HG03196 (cell line): ENCODE results near the gene KRTAP29-1.

ENCODE experiments used
- ATAC-seq: cut with Tn5 transposase; IDR thresholded peaks from one replicate; pipeline ENCODE4 v1.9.1; 2021; ENCODE audit not compliant: unreplicated experiment

The KRTAP29-1 gene

GRCh38 chr17:41329279-41329948 is 26.8 kb upstream of the KRTAP29-1 start:
- ATAC-seq, result no peak

DNA sequence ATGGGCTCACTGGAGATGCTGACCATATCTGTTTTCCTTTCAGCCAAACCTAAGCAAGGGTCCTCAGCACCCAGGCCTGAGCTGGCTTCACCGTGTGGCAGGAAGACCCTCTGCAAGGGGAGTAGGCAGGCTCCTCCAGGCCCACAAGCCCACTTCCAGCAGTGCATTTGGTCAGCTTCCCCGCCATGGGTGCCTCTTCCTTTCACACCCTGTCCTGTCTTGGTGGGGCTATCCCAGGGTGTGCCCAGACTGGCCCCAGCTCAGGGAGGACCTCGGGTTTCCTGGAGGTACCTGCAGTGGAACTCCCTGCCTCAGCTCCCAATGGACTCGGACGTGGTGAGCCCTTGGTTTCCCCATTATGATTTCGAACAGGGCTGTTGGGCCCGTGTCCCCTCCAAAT is 25.6 kb upstream of the KRTAP29-1 start:
- no peak for ATAC-seq

DNA sequence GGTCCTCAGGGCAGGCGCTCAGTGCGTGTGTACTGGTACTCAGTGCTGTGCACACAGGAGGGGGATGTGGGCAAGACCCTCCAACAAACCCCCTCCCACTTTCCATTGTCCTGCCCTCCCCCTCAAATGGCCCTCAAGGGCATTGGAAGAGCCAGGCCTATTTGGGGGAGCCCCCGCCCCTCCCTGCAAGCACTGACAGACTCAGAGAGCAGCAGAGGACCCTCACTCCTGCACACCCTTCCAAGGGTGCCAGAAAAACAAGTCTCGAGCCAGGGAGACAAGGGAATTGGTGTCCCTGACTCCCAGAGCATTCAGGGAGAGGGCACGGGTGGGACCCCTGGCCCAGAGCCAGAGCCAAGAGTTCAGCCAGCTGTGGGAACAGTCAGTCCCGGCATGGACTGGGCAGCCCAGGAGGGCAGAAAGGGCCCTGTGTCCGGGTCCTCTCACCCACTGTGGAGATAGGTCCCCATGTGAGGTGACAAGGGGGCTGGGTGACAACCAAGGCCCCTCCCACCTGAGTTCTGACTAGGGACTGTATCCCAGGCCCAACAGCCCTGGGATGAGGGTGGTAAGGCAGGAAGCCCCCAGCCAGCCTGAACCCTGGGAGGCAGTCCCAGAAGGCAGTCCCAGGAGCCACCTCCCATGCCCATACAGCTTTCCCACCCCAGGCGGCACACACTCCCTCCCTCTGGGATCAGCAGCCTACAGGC is 24.9 kb upstream of the KRTAP29-1 start:
- no peak for ATAC-seq

DNA sequence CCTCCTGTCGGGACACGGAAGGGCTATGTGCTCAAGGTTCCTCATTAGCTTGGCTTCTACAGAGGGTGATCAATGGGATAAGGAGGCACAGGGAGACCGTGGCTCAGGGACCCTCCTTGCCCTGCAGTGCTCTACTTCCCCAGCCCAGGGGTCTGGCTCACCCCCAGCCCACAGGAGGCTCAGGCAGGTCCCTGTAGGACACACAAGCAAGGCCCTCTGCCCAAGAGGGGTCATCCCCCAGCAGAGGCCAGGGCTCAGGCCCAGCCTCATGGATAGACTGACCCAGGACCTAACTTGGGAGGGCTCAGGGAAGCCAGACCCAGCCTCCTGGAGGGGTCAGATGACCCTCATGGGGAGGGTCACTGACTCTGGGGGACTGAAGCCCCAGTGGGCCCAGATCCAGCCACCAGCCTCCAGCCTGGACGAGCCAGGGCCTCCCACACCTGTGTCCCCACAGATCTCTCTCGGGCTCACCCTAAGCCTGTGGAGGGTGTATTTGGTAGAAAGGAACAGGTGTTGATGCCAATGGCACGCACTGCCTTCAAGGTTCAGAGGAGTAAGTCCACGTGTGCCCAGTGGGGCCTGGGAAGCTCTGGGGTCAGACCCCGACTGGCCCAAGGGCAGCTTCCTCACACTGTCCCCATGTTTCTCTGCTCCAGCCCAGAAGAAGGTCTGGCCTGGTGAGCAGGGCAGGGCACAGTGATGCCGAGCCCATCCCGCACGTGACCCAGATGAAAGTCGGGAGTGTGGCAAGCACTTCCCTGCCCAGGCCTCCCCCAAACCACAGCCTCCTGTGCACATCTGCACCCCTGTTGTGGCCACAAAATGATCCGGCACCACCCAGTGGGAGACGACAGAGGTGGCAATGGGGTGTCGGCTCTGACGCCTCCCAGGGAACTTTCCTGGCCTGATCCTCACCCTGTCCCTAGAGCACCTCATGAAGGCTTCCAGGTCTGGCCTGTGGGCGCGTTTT is 23.8 kb upstream of the KRTAP29-1 start:
- ATAC-seq, result no peak

GRCh38 chr17:41325611-41326010 is 23.0 kb upstream of the KRTAP29-1 start:
- ATAC-seq, result no peak

GRCh38 chr17:41325126-41325525 is 22.5 kb upstream of the KRTAP29-1 start:
- no peak for ATAC-seq

GRCh38 chr17:41324180-41325075 is 21.8 kb upstream of the KRTAP29-1 start:
- no peak for ATAC-seq

GRCh38 chr17:41322903-41323895 is 20.5 kb upstream of the KRTAP29-1 start:
- no peak for ATAC-seq

GRCh38 chr17:41322094-41322902 is 19.6 kb upstream of the KRTAP29-1 start:
- ATAC-seq, result no peak

DNA sequence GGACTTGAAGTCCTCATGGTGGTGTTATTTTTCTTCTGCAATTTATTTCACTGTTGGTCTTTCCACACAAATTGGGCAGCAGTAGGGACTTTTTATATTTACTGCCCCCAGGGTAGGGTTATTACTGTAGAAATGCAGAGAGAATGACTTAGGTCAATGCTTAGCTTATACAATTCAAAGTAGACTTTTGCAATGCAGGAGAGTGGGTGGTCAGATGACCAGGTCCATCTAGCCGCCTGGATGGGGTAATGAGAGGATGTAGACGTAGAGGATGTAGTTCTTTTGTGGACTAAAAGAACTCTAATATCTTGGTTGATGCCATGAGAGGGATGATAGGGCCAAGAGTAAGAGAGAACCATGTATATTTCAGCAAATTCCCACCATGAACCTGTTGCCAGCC is 15.6 kb upstream of the KRTAP29-1 start:
- no peak for ATAC-seq

DNA sequence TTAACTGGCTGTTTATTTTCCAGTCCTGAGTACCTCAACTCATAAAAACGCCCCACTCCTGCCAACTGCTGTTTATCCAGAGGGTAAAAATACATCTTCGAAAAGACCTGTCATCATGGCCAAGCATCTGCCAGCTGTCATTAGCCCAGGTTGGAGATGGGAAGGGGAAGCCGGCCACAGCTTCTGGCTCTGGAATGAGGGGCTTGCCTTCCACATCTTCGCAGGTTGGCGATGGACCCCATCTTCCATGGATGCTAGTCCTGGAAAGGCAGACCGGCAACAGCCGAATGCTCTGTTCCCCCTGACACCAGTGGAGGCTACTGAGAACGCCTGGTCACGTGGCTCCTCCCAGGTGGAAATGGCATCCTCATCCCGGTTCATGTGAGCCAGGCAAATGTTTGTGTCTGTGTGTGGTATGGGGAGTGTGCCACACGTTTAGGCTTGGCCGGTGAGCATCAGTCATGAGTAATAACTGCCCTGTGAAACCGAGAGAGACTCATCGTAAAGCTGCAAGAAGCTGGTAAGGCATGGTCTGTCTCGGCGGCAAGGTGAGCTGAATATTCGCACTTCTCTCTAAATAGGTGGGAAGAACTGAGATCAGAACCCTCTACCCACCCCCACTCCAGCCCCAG is 13.3 kb upstream of the KRTAP29-1 start:
- no peak for ATAC-seq

- ATAC-seq, result no peak
Measured at GRCh38 chr17:41315204-41315794, 12.6 kb upstream of the KRTAP29-1 start, which contains the start of gene KRTAP17-1. TSS of gene KRTAP17-1 (minus strand) at chr17:41315710. CDS start at chr17:41315650, 60 bp downstream.

DNA sequence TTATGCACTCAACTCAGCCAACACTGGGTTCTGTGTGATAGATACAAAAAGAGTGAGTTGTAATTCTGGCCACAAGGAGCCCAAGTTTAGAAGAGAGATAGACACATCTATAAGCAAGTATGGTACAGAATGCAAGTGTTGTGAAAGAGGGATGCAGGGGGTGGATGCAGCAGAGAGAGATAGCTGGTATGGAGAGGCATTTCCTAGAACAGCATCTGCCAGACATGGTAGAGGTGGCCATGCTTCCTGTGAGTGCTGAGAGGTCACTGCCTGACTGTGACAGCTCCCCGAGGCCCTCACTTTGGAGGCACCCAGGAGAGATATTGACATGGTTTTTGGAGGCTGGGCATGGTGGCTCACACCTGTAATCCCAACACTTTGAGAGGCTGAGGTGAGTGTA is 8.5 kb upstream of the KRTAP29-1 start:
- no peak for ATAC-seq

DNA sequence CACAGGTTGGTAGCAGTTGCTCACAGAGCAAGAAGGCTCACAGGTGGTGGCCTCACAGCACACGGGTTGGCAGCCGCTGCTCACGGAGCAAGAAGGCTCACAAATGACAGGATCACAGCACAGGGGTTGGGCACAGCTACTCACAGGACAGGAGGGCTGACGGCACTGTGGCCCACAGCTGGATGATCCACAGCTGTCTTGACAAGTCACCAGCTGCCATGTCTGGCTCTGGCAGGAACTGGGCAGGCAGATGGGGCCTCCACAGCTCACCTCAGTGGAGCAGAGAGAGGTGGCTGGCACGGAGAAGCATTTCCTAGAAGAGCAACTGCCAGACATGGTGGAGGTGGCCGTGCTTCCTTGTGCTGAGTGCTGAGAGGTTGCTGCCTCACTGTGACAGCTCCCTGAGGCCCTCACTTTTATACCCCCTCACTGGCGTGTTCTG is 6.3 kb upstream of the KRTAP29-1 start, which contains the start of gene KRTAP16-1:
KRTAP16-1 (minus strand) TSS at position 392 of the 442 bp plus-strand sequence; CDS start at position 336, 56 bp downstream.
- peak; percentile 26 for ATAC-seq

DNA sequence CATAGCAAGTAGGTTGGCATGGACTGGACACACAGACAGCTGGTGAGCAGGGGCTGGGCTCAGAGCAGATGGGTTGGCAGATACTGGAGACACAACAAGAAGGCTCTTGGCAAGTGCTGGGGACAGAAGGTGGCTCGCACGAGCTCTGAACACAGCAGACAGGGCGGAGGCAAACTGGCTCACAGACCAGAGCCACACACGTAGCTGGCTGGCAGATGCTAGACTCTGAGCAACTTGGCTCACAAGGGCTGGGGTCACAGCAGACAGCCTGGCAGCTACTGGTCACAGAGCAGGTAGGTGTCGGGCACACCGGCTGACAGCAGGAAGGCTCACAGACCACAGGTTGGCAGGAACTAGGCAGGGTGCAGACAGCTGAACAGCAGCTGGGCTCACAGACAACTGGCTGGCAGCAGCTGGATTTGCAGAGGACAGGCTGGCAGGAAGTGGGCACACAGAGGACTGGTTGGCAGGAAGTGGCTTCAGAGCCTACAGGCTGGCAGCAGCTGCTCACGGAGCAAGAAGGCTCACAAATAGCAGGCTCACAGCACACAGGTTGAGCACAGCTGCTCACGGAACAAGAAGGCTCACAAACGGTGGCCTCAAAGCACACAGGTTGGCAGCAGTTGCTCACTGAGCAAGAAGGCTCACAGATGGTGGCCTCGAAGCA is 5.7 kb upstream of the KRTAP29-1 start:
- ATAC-seq, result peak; percentile 60

- no peak for ATAC-seq
Measured at GRCh38 chr17:41307647-41308046, 5.0 kb upstream of the KRTAP29-1 start.

- no peak for ATAC-seq
Measured at GRCh38 chr17:41304091-41304490, 1.4 kb upstream of the KRTAP29-1 start.
